Activated T-cell treated with anti-CD3 and anti-CD28 coated beads, Interleukin-2, amount 50 U/mL, for 72 hours (primary cell): Measurements from ENCODE around the gene DMRT1. TPM values are rescaled to one million over a fixed set of nuclear protein-coding genes. Genes with fewer than 3 reads are reported as not detected.

Source experiments
- ATAC-seq, 2 donors: fragments of 150-1000 bp; cut with Tn5 transposase; replicated peaks in 1 of 2; 2 replicates each; pipeline ENCODE4 v1.10.0; 2021; ENCODE audit warnings: moderate library complexity in 2 of 2, mild to moderate bottlenecking in 1 of 2
- DNase-seq, 2 donors: peaks; one replicate each; pipeline ENCODE4 v3.0.0; 2021 to 2022; ENCODE audit warnings: mixed read lengths in 1 of 2
- H3K27ac Mint-ChIP-seq: one replicate; pipeline ENCODE4 v1.8.0; 2022; ENCODE audit warnings: mild to moderate bottlenecking, moderate library complexity, mixed read lengths
- H3K27me3 Mint-ChIP-seq: one replicate; pipeline ENCODE4 v1.8.0; 2022; ENCODE audit warnings: low read depth, mixed read lengths
- H3K36me3 Mint-ChIP-seq, 2 donors: one replicate each; pipeline ENCODE4 v1.8.0; 2022; ENCODE audit warnings: mixed read lengths in 2 of 2, mild to moderate bottlenecking in 1 of 2; ENCODE audit not compliant: insufficient read depth in 2 of 2
- H3K4me1 Mint-ChIP-seq: one replicate; pipeline ENCODE4 v1.8.0; 2022; ENCODE audit warnings: low read depth, mixed read lengths
- H3K4me3 Mint-ChIP-seq, 2 donors: one replicate each; pipeline ENCODE4 v1.8.0; 2022; ENCODE audit warnings: mild to moderate bottlenecking in 2 of 2, mixed read lengths in 2 of 2, moderate library complexity in 2 of 2
- H3K9me3 Mint-ChIP-seq, 2 donors: one replicate each; pipeline ENCODE4 v1.8.0; 2022; ENCODE audit warnings: mixed read lengths in 2 of 2
- total RNA-seq, 2 donors: library from RNA; stranded (reverse); gene quantifications; one replicate each; pipeline ENCODE4 v1.2.3, GENCODE V29; 2022

The DMRT1 gene
- under 1 TPM in 1 of 2 donors, not detected in 1; 0.12 TPM for total RNA-seq

- Mint-ChIP-seq H3K27ac (no peak within 1 kb of the TSS), H3K4me3 (peak within 1 kb of the TSS in 1 of 2 donors; percentile 25), H3K4me1 (peaks cover 20% of the 10 kb centered on the region), H3K27me3 (peaks cover 48% of the 10 kb centered on the region), H3K9me3 (no peaks in the 10 kb centered on the region), H3K36me3 (no peaks in the 10 kb centered on the region)
- DNase-seq (peak in 1 of 2 donors; percentile 6), ATAC-seq (no peak)
Measured at GRCh38 chr9:841371-842209, at the start of gene DMRT1. Gene DMRT1 (plus strand): TSS chr9:841697. CDS start chr9:841839, 142 bp downstream.

GRCh38 chr9:792331-793260 lies 48.9 kb upstream of the DMRT1 start:
- Mint-ChIP-seq H3K9me3 (no peaks in the 10 kb centered on the region), H3K27ac (no peak overlapping the region), H3K36me3 (no peaks in the 10 kb centered on the region), H3K4me1 (no peaks in the 10 kb centered on the region), H3K4me3 (no peak overlapping the region), H3K27me3 (peaks cover 6% of the 10 kb centered on the region)
- ATAC-seq (no peak), DNase-seq (no peak)

- no peaks in the 10 kb centered on the region for H3K36me3 Mint-ChIP-seq
Measured at GRCh38 chr9:794386-794785, 47.1 kb upstream of the DMRT1 start.

GRCh38 chr9:795869-796268 lies 45.6 kb upstream of the DMRT1 start:
- H3K4me3 Mint-ChIP-seq, result no peak overlapping the region

More at GRCh38 chr9:794386-794785, 47.1 kb upstream of the DMRT1 start:
- no peak for DNase-seq
- Mint-ChIP-seq H3K4me1 (no peaks in the 10 kb centered on the region), H3K27me3 (peaks cover 6% of the 10 kb centered on the region), H3K4me3 (no peak overlapping the region), H3K27ac (no peak overlapping the region), H3K9me3 (no peaks in the 10 kb centered on the region)
- ATAC-seq, result no peak

GRCh38 chr9:800591-801150 lies 40.8 kb upstream of the DMRT1 start:
- DNase-seq (peak in 1 of 2 donors; percentile 1), ATAC-seq (no peak)
- no peak overlapping the region for H3K27ac Mint-ChIP-seq

More at GRCh38 chr9:795869-796268, 45.6 kb upstream of the DMRT1 start:
- Mint-ChIP-seq H3K27ac (no peak overlapping the region), H3K9me3 (no peaks in the 10 kb centered on the region), H3K4me1 (peaks cover 2% of the 10 kb centered on the region), H3K27me3 (peaks cover 11% of the 10 kb centered on the region), H3K36me3 (no peaks in the 10 kb centered on the region)
- no peak for ATAC-seq
- no peak for DNase-seq

GRCh38 chr9:801399-802071 lies 40.0 kb upstream of the DMRT1 start:
- Mint-ChIP-seq H3K36me3 (no peaks in the 10 kb centered on the region), H3K27me3 (peaks cover 21% of the 10 kb centered on the region), H3K9me3 (no peaks in the 10 kb centered on the region), H3K27ac (no peak overlapping the region), H3K4me1 (peaks cover 6% of the 10 kb centered on the region), H3K4me3 (no peak overlapping the region)
- DNase-seq, result no peak
- no peak for ATAC-seq

More at GRCh38 chr9:800591-801150, 40.8 kb upstream of the DMRT1 start:
- H3K27me3 Mint-ChIP-seq, result peaks cover 17% of the 10 kb centered on the region
- no peaks in the 10 kb centered on the region for H3K36me3 Mint-ChIP-seq
- peaks cover 6% of the 10 kb centered on the region for H3K4me1 Mint-ChIP-seq
- H3K9me3 Mint-ChIP-seq, result no peaks in the 10 kb centered on the region
- H3K4me3 Mint-ChIP-seq, result no peak overlapping the region

- peaks cover 6% of the 10 kb centered on the region for H3K4me1 Mint-ChIP-seq
- no peaks in the 10 kb centered on the region for H3K36me3 Mint-ChIP-seq
- H3K4me3 Mint-ChIP-seq, result no peak overlapping the region
- H3K27ac Mint-ChIP-seq, result no peak overlapping the region
- ATAC-seq (no peak), DNase-seq (no peak)
- peaks cover 28% of the 10 kb centered on the region for H3K27me3 Mint-ChIP-seq
- H3K9me3 Mint-ChIP-seq, result no peaks in the 10 kb centered on the region
Measured at GRCh38 chr9:804026-804425, 37.5 kb upstream of the DMRT1 start.

GRCh38 chr9:805151-805550 lies 36.3 kb upstream of the DMRT1 start:
- H3K27ac Mint-ChIP-seq, result no peak overlapping the region
- ATAC-seq, result no peak
- H3K4me3 Mint-ChIP-seq, result no peak overlapping the region
- peaks cover 28% of the 10 kb centered on the region for H3K27me3 Mint-ChIP-seq
- H3K36me3 Mint-ChIP-seq, result no peaks in the 10 kb centered on the region
- H3K4me1 Mint-ChIP-seq, result peaks cover 6% of the 10 kb centered on the region
- no peaks in the 10 kb centered on the region for H3K9me3 Mint-ChIP-seq
- DNase-seq, result no peak

GRCh38 chr9:806285-807156 lies 35.0 kb upstream of the DMRT1 start:
- Mint-ChIP-seq H3K27me3 (peaks cover 19% of the 10 kb centered on the region), H3K36me3 (no peaks in the 10 kb centered on the region), H3K9me3 (no peaks in the 10 kb centered on the region), H3K4me3 (no peak overlapping the region), H3K4me1 (no peaks in the 10 kb centered on the region), H3K27ac (no peak overlapping the region)
- peak in 1 of 2 donors; percentile 4 for DNase-seq
- ATAC-seq, result peak; percentile 47 to 51

GRCh38 chr9:811106-811531 lies 30.4 kb upstream of the DMRT1 start:
- no peak for DNase-seq
- H3K27me3 Mint-ChIP-seq, result peaks cover 8% of the 10 kb centered on the region
- no peaks in the 10 kb centered on the region for H3K9me3 Mint-ChIP-seq
- H3K4me1 Mint-ChIP-seq, result no peaks in the 10 kb centered on the region
- no peaks in the 10 kb centered on the region for H3K36me3 Mint-ChIP-seq
- H3K4me3 Mint-ChIP-seq, result no peak overlapping the region
- no peak for ATAC-seq
- H3K27ac Mint-ChIP-seq, result no peak overlapping the region

- no peak for ATAC-seq
- H3K4me1 Mint-ChIP-seq, result peaks cover 9% of the 10 kb centered on the region
- no peaks in the 10 kb centered on the region for H3K36me3 Mint-ChIP-seq
- H3K9me3 Mint-ChIP-seq, result no peaks in the 10 kb centered on the region
- H3K27me3 Mint-ChIP-seq, result peaks cover 14% of the 10 kb centered on the region
- no peak overlapping the region for H3K27ac Mint-ChIP-seq
- H3K4me3 Mint-ChIP-seq, result no peak overlapping the region
- DNase-seq, result no peak
Measured at GRCh38 chr9:818958-819357, 22.5 kb upstream of the DMRT1 start.
